AG04450 (cell line): ENCODE measurements around the gene ARHGAP1. TPM values are rescaled to one million over a fixed set of nuclear protein-coding genes. Genes with fewer than 3 reads are reported as not detected.

Experiments
- CTCF ChIA-PET: fragments of 300-600, 350-600 bp; formaldehyde crosslinking; extraction: SDS; loops from one replicate; lab custom pipeline; 2022; ENCODE audit warnings: antibody characterized with exemption, inconsistent platforms; lab: Charles Lee
- POLR2A ChIA-PET: fragments of 350-600 bp; formaldehyde crosslinking; extraction: SDS; loops from one replicate; lab custom pipeline; 2021; ENCODE audit warnings: antibody characterized with exemption, inconsistent platforms; lab: Yijun Ruan, JAX
- DNase-seq: peaks from one replicate; pipeline ENCODE4 v3.0.0-alpha.2; 2011; ENCODE audit warnings: low read depth, low spot score
- H3K27ac ChIP-seq: one replicate; pipeline ENCODE4 v1.5.1; 2012; ENCODE audit warnings: low read depth, low read length, control low read depth
- H3K27me3 ChIP-seq: one replicate; pipeline ENCODE4 v1.6.0; 2012; ENCODE audit warnings: low read length; ENCODE audit not compliant: control insufficient read depth, insufficient read depth
- H3K4me3 ChIP-seq: 2 replicates; pipeline ENCODE4 v1.5.1; 2011; ENCODE audit warnings: mild to moderate bottlenecking, low read depth, low read length, control low read depth
- H3K9me3 ChIP-seq: 2 replicates; pipeline ENCODE4 v1.5.1; 2012; ENCODE audit warnings: low read length; ENCODE audit not compliant: control insufficient read depth, insufficient read depth
- polyA plus RNA-seq: library from polyadenylated mRNA; depleted of rRNA; stranded (reverse); fragments of >200 nt; gene quantifications from 2 replicates; pipeline ENCODE4 v1.2.3, GENCODE V29; 2011
- TF ChIP-seq, protein P1 (sequence below): IDR thresholded peaks from 2 replicates; pipeline ENCODE4 v1.5.1; 2011; ENCODE audit warnings: low read depth, low read length, control low read depth, inconsistent platforms

The ARHGAP1 gene
- polyA plus RNA-seq, 1 experiment: 42.4 TPM

DNA sequence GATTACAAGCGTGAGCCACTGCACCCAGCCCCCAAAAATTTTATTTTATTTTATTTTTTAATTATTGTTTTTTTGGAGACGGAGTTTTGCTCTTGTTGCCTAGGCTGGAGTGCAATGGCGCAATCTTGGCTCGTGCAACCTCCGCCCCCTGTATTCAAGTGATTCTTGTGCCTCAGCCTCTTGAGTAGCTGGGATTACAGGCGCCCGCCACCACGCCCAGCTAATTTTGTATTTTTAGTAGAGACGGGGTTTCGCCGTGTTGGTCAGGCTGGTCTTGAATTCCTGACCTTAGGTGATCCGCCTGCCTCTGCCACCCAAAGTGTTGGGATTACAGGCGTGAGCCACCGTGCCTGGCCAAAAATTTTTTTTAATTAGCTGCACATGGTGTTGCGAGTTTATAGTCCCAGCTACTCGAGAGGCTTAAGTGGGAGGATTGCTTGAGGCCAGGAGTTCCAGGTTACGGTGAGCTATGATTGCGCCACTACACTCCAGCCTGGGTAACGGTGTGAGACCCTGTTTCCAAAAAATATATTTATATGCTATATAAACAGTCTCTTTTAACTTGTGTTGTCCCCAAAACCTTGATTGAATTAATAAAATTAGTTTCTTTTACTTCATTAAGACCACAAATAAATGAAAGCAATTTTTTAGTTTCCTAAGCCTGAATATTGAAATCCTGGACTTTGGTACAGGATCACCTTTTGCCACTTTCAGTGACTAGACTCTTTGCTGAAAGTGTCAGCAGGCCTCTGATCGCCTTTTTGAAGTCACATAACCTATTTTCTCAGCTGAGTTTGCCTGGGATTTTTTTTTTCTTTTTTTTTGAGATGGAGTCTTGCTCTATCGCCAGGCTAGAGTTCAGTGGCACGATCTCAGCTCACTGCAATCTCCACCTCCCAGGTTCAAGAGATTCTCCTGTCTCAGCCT, 66.9 kb downstream of the ARHGAP1 start:
- no peak for DNase-seq
- no peaks in the 10 kb centered on the region for H3K9me3 ChIP-seq
- no peak overlapping the region for H3K4me3 ChIP-seq
- no peaks in the 10 kb centered on the region for H3K27me3 ChIP-seq
- CTCF ChIA-PET: interaction anchor here (0.6 to 0.7 kb wide), 2 partner anchors 8 to 1617 kb away, joined by 3 to 5 read pairs; no protein-coding TSS in a partner anchor
- POLR2A ChIA-PET: no interaction called here
- H3K27ac ChIP-seq: no peak overlapping the region
- TF ChIP-seq, protein P1, sequence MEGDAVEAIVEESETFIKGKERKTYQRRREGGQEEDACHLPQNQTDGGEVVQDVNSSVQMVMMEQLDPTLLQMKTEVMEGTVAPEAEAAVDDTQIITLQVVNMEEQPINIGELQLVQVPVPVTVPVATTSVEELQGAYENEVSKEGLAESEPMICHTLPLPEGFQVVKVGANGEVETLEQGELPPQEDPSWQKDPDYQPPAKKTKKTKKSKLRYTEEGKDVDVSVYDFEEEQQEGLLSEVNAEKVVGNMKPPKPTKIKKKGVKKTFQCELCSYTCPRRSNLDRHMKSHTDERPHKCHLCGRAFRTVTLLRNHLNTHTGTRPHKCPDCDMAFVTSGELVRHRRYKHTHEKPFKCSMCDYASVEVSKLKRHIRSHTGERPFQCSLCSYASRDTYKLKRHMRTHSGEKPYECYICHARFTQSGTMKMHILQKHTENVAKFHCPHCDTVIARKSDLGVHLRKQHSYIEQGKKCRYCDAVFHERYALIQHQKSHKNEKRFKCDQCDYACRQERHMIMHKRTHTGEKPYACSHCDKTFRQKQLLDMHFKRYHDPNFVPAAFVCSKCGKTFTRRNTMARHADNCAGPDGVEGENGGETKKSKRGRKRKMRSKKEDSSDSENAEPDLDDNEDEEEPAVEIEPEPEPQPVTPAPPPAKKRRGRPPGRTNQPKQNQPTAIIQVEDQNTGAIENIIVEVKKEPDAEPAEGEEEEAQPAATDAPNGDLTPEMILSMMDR: no peak

DNA sequence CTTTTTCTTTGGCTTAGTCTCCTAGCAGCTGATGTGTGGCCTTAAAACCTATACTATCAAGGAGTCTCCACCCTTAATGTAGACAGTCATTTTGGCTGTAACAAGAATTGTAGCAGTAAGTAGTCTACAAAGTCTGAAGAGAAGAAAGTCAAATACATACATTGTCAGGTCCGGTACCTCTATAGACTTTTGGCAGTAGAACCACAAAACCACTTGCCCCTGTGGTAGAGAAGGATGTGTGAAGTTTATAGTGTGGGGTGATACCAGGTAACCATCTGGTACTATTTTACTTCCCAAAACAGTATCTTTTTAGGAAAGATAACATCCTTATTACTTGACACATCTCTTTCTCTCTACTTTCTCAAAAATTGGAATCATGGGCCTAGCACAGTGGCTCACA, 67.9 kb downstream of the ARHGAP1 start:
- ChIA-PET CTCF (interaction anchor here (1.0 kb wide), 1 partner anchor 15 kb away, joined by 3 read pairs; the partner anchor contains the start of gene ATG13), POLR2A (interaction anchor here (0.8 kb wide), 1 partner anchor 17 kb away, joined by 3 read pairs; no protein-coding TSS in a partner anchor)
- no peak for DNase-seq
- no peak overlapping the region for H3K4me3 ChIP-seq
- TF ChIP-seq, protein P1: no peak
- no peaks in the 10 kb centered on the region for H3K27me3 ChIP-seq
- H3K27ac ChIP-seq: no peak overlapping the region
- H3K9me3 ChIP-seq: no peaks in the 10 kb centered on the region

DNA sequence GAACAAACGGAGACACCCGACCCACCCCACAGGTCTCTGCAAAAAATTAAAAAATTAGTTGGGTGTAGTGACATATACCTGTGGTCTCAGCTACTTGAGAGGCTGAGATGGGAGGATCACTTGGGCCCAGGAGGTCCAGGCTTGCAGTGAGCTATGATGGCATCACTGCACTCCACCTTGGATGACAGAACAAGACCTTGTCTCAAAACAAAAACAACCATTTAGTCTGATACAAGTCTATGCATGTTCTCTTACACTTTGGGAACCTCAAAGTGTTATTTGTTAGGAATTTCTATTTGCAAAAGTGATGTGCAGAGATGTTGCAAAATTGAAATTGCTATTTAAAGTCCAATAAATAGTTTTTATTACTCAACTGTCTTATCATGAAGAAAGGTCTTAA, 68.7 kb downstream of the ARHGAP1 start:
- no peak overlapping the region for H3K27ac ChIP-seq
- H3K27me3 ChIP-seq: no peaks in the 10 kb centered on the region
- DNase-seq: no peak
- no peak overlapping the region for H3K4me3 ChIP-seq
- TF ChIP-seq, protein P1: no peak
- POLR2A ChIA-PET: no interaction called here
- H3K9me3 ChIP-seq: no peaks in the 10 kb centered on the region
- CTCF ChIA-PET: interaction anchor here (0.6 to 1.2 kb wide), 4 partner anchors 13 to 15 kb away, joined by 3 to 4 read pairs (median 3); partner anchors contain the start of genes ATG13 and HARBI1

DNA sequence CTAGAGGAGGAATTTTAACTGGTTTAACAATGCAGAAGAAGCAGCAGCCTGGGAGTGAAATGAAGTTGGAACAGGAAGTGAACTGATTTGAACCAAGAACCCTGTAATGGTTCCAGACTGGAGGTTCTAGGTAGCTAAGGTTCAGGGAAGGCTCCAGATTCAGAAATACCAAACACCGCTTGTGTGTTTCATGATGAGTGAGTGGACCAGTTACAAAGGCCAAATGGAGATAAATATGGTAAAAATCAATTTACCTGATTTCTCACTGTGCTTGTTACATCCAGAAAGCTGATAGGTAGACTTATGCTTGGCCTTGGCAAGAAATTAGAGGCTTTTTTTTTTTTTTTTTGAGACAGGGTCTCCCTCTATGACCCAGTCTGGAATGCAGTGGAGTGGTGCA, 70.2 kb downstream of the ARHGAP1 start:
- TF ChIP-seq, protein P1: no peak
- no peaks in the 10 kb centered on the region for H3K9me3 ChIP-seq
- no peaks in the 10 kb centered on the region for H3K27me3 ChIP-seq
- no peak overlapping the region for H3K27ac ChIP-seq
- no peak overlapping the region for H3K4me3 ChIP-seq
- CTCF ChIA-PET: interaction anchor here (0.7 to 1.9 kb wide), 2 partner anchors 12 to 241 kb away, joined by 3 to 9 read pairs; partner anchors contain the start of genes ATG13 and HARBI1
- no peak for DNase-seq
- POLR2A ChIA-PET: interaction anchor here (0.6 kb wide), 1 partner anchor 18 kb away, joined by 6 read pairs; no protein-coding TSS in a partner anchor
